UCSD-AML1 (cell line): ENCODE data around the gene PI4KA.
"Not testable (repeated sequence)": the region's sequence is repeated elsewhere in the genome, so short reads cannot be mapped to it uniquely, and the experiment has no call there.

Source experiments
- DNase-seq: peaks from one replicate; lab custom pipeline; 2025; ENCODE audit not compliant: unreplicated experiment; lab: John Stamatoyannopoulos, UW

The PI4KA gene

GRCh38 chr22:20779014-20779817, 79.4 kb downstream of the PI4KA start:
- no peak for DNase-seq

- DNase-seq: no peak
These were observed 81.0 kb downstream of the PI4KA start for GRCh38 chr22:20777420-20778177.

GRCh38 chr22:20776624-20777405, 81.8 kb downstream of the PI4KA start:
- no peak for DNase-seq

GRCh38 chr22:20775342-20775895, 83.2 kb downstream of the PI4KA start:
- DNase-seq: no peak

- DNase-seq: no peak
These were observed 83.7 kb downstream of the PI4KA start for GRCh38 chr22:20774882-20775281.

GRCh38 chr22:20773793-20774212, 84.8 kb downstream of the PI4KA start, which contains the start of gene SERPIND1:
SERPIND1 (plus strand) TSS chr22:20774113; CDS start chr22:20779313, 5,200 bp downstream.
- DNase-seq: no peak

- DNase-seq: no peak
These were observed 86.5 kb downstream of the PI4KA start for GRCh38 chr22:20771918-20772625.

- not testable (repeated sequence) for DNase-seq
These were observed 89.2 kb downstream of the PI4KA start for GRCh38 chr22:20769496-20769826.

- no peak for DNase-seq
These were observed 92.1 kb downstream of the PI4KA start for GRCh38 chr22:20766530-20766929.

- DNase-seq: no peak
These were observed 92.7 kb downstream of the PI4KA start for GRCh38 chr22:20765938-20766337.

- DNase-seq: no peak
These were observed 93.9 kb downstream of the PI4KA start for GRCh38 chr22:20764729-20765128.

- DNase-seq: no peak
These were observed 94.2 kb downstream of the PI4KA start for GRCh38 chr22:20764471-20764720.

- DNase-seq: no peak
These were observed 94.8 kb downstream of the PI4KA start for GRCh38 chr22:20763630-20764470.

- DNase-seq: no peak
These were observed 96.3 kb downstream of the PI4KA start for GRCh38 chr22:20762233-20762796.

GRCh38 chr22:20761536-20761935, 97.1 kb downstream of the PI4KA start:
- no peak for DNase-seq

GRCh38 chr22:20760084-20760483, 98.5 kb downstream of the PI4KA start:
- DNase-seq: no peak

GRCh38 chr22:20758688-20759087, 99.9 kb downstream of the PI4KA start:
- DNase-seq: no peak

GRCh38 chr22:20756846-20757245, 101.8 kb downstream of the PI4KA start:
- no peak for DNase-seq

GRCh38 chr22:20752873-20753272, 105.7 kb downstream of the PI4KA start:
- DNase-seq: no peak
